Suprapubic skin (tissue), 4 donors: ENCODE data around the gene MYOM1. TPM values are rescaled to one million over a fixed set of nuclear protein-coding genes. Genes with fewer than 3 reads are reported as not detected.

ENCODE experiments used
- DNase-seq, 2 donors: peaks; one replicate each; pipeline ENCODE4 v3.0.0-alpha.2; 2019; ENCODE audit warnings: low spot score in 2 of 2
- H3K27ac ChIP-seq: fragments of 200-600 bp; sonication (generic); one replicate; pipeline ENCODE4 v1.5.1; 2019
- H3K27me3 ChIP-seq: fragments of 200-600 bp; sonication (generic); one replicate; pipeline ENCODE4 v1.5.1; 2019
- H3K36me3 ChIP-seq: fragments of 200-600 bp; sonication (generic); one replicate; pipeline ENCODE4 v1.5.1; 2019
- H3K4me1 ChIP-seq: fragments of 200-600 bp; sonication (generic); one replicate; pipeline ENCODE4 v1.5.1; 2019
- H3K4me3 ChIP-seq: fragments of 200-600 bp; sonication (generic); one replicate; pipeline ENCODE4 v1.5.1; 2019; ENCODE audit warnings: mild to moderate bottlenecking
- H3K9me3 ChIP-seq: fragments of 200-600 bp; sonication (generic); one replicate; pipeline ENCODE4 v1.5.1; 2019
- EP300 ChIP-seq: sonication (generic); formaldehyde crosslinking; IDR thresholded peaks from one replicate; pipeline ENCODE4 v1.6.1; 2017; ENCODE audit warnings: antibody characterized with exemption
- POLR2A ChIP-seq, 2 donors: fragments of 450-650 bp; IDR thresholded peaks; one replicate each; pipeline ENCODE4 v1.6.1; 2017; ENCODE audit warnings: antibody characterized with exemption in 2 of 2, mild to moderate bottlenecking in 2 of 2, moderate library complexity in 2 of 2
- POLR2AphosphoS5 ChIP-seq, 3 donors: sonication (generic); formaldehyde crosslinking; IDR thresholded peaks; one replicate each; pipeline ENCODE4 v1.6.1; 2017; ENCODE audit warnings: antibody characterized with exemption in 3 of 3
- WGBS: methylation state at CpG from one replicate; pipeline ENCODE4 v1.1.5; 2018; 5-methylcytosine and 5-hydroxymethylcytosine counted together
- total RNA-seq, 4 donors: library from RNA; depleted of rRNA; stranded (reverse); fragments of >200 nt; gene quantifications; one replicate each; pipeline ENCODE4 v1.1.0, GENCODE V29; 2016
- TF ChIP-seq, protein P1 (sequence below), 2 donors: fragments of 200-600 bp in 1 of 2; fragments of 450-650 bp in 1 of 2; sonication (generic) in 1 of 2; IDR thresholded peaks; one replicate each; pipeline ENCODE4 v1.5.1; 2016 to 2019; ENCODE audit warnings: antibody characterized with exemption in 2 of 2, mild to moderate bottlenecking in 1 of 2, moderate library complexity in 1 of 2

The MYOM1 gene
- total RNA-seq, 4 donors from 2014 or later: 0.99 to 2.1 (median 1.6) TPM

DNA sequence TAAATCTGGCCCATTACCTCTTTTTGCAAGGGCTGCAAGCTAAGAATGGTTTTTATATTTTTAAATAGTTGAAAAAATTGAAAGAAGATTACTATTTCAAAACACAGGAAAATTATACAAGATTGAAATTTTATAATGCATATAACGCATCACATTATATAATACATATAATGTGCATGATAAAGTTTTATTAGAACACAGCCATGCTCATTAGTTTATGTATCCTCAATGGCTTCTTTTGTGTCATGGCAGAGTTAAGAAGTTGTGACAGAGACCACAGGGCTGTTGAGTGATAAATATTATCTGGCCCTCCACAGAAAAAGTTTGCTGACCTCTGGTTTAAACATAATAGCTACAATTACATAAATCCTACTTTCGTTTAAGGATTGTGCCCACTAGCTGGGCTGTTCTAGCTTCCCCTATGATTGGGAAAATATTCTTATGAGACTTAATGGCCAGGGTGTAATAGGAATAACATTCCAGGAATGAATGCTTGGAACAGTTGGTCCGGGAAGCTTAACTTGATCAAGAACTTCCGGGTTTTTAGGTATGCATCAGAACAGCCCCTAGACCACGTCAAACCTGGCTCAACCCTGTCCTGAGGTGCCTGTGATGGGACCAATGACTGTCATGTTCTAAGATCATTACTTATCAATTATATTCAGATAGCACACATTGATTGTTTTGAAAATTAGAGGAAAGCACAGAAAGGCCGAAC, 108.1 kb downstream of the MYOM1 start:
- Histone ChIP-seq H3K36me3 (no peaks in the 10 kb centered on the region), H3K9me3 (no peaks in the 10 kb centered on the region), H3K4me1 (no peaks in the 10 kb centered on the region), H3K27ac (no peak overlapping the region), H3K27me3 (no peaks in the 10 kb centered on the region), H3K4me3 (no peak overlapping the region)
- TF ChIP-seq EP300 (no peak), POLR2A (IDR thresholded peaks at IDR 0.05) (no peak), POLR2AphosphoS5 (IDR thresholded peaks at IDR 0.05) (no peak)
- TF ChIP-seq, protein P1, sequence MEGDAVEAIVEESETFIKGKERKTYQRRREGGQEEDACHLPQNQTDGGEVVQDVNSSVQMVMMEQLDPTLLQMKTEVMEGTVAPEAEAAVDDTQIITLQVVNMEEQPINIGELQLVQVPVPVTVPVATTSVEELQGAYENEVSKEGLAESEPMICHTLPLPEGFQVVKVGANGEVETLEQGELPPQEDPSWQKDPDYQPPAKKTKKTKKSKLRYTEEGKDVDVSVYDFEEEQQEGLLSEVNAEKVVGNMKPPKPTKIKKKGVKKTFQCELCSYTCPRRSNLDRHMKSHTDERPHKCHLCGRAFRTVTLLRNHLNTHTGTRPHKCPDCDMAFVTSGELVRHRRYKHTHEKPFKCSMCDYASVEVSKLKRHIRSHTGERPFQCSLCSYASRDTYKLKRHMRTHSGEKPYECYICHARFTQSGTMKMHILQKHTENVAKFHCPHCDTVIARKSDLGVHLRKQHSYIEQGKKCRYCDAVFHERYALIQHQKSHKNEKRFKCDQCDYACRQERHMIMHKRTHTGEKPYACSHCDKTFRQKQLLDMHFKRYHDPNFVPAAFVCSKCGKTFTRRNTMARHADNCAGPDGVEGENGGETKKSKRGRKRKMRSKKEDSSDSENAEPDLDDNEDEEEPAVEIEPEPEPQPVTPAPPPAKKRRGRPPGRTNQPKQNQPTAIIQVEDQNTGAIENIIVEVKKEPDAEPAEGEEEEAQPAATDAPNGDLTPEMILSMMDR (IDR thresholded peaks at IDR 0.05): no peak
- DNase-seq: no peak
- 62% methylated on average over 6 of the region's 6 CpGs for WGBS

DNA sequence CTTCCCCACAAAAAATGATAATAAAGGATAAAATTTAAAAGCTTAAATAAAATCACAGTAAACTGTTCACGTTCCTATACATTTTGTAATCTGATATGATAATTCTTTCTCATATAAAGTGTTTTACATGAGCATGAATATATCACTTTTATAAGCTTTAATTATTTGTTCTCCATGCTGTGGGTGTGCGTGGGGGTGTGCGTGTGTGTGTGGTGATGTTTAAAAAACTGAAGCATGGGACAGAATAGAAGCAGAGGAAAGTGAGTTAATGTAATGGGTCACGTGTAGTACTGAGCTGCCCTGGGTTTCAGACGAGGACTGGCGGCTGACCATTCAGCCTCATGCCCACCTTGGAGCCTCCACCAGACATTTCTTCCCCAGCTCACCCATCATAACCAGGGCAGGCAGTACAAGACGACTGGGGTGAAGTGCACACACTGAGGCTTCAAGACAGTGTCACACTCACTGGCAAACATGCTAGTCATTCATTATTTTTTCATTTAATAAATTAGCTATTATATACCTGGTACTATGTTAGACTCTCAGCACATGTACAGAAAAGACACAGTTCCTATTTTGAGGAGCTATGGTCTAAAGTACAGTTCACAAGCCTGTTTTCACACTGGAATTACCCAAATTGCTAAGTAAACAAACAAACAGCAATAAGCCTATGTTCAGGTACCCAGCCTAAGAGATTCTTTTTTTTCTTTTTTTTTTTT, 109.6 kb downstream of the MYOM1 start:
- WGBS: 92% methylated on average over 7 of the region's 7 CpGs
- Histone ChIP-seq H3K9me3 (no peaks in the 10 kb centered on the region), H3K4me3 (no peak overlapping the region), H3K36me3 (no peaks in the 10 kb centered on the region), H3K4me1 (no peaks in the 10 kb centered on the region), H3K27me3 (no peaks in the 10 kb centered on the region), H3K27ac (no peak overlapping the region)
- TF ChIP-seq POLR2AphosphoS5 (IDR thresholded peaks at IDR 0.05): no peak
- TF ChIP-seq, protein P1 (IDR thresholded peaks at IDR 0.05): no peak
- TF ChIP-seq EP300: no peak
- no peak for TF ChIP-seq POLR2A (IDR thresholded peaks at IDR 0.05)
- no peak for DNase-seq

DNA sequence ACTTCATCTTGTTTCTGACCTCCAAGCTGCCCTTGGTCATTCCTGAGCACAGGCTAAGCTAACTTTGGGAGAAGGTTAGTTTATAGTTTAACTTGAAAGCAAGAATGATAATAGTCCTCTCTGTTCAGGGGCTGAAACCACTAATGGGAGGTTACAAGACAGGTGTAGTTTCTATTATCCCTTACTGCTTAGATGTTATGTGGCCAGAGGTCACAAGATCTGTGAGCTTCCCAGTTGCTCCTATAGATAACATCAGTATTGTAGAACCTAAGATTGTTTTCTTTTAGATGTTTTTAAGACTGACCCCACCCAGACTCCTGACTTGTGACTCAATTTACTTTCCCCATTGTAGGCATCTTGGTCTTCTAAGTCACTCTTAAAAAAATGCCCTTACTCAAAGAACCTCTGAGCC, 112.0 kb downstream of the MYOM1 start:
- H3K4me3 ChIP-seq: no peak overlapping the region
- no peak for DNase-seq
- no peaks in the 10 kb centered on the region for H3K9me3 ChIP-seq
- TF ChIP-seq EP300: no peak
- TF ChIP-seq POLR2AphosphoS5 (IDR thresholded peaks at IDR 0.05): no peak
- TF ChIP-seq POLR2A (IDR thresholded peaks at IDR 0.05): no peak
- TF ChIP-seq, protein P1 (IDR thresholded peaks at IDR 0.05): no peak
- H3K4me1 ChIP-seq: peaks cover 12% of the 10 kb centered on the region
- no peaks in the 10 kb centered on the region for H3K36me3 ChIP-seq
- no peak overlapping the region for H3K27ac ChIP-seq
- H3K27me3 ChIP-seq: no peaks in the 10 kb centered on the region

DNA sequence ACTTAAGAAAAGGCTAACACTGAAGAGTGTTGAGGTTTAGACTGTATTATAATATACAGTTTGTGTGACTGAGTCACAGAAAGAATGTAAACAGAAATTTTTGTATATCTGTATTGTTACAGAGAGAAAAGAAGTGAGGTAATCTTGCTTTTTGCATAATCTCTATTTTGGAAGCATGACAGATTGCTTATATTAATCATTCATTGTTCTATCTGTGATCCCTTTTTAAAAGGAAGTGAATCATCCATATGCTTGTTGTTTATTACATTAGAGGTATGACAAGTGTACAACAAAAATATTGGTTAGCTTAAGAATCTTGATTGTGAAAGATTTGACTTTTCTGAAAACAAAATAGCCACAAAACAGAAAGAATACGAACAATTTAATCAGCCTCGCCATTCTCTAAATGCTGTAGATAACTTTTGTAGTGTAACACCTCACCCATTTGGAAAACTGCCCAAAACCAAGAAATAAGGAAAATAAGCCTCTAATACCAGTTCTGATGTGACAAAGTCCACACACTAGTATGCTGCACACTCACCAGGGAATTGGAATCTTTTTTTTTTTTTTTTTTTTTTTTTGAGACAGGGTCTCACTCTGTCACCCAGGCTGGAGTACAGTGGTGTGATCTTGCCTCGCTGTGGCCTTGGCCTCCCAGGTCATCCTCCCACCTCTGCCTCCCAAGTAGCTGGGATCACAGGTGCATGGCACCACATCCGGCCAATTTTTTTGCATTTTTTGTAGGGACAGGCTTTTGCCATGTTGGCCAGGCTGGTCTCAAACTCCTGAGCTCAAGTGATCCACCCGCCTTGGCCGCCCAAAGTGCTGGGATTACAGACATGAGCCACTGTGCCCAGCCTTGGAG, 115.3 kb downstream of the MYOM1 start:
- TF ChIP-seq, protein P1 (IDR thresholded peaks at IDR 0.05): no peak
- TF ChIP-seq EP300 (no peak), POLR2A (IDR thresholded peaks at IDR 0.05) (no peak), POLR2AphosphoS5 (IDR thresholded peaks at IDR 0.05) (no peak)
- H3K4me3 ChIP-seq: no peak overlapping the region
- WGBS: 83% methylated on average over 6 of the region's 6 CpGs
- peaks cover 12% of the 10 kb centered on the region for H3K4me1 ChIP-seq
- no peak overlapping the region for H3K27ac ChIP-seq
- no peaks in the 10 kb centered on the region for H3K9me3 ChIP-seq
- no peak for DNase-seq
- no peaks in the 10 kb centered on the region for H3K36me3 ChIP-seq
- H3K27me3 ChIP-seq: no peaks in the 10 kb centered on the region
